AG09309 (cell line): ENCODE results near the gene LAT.

Experiments
- DNase-seq: peaks from one replicate; pipeline ENCODE4 v3.0.0-alpha.2; 2010; ENCODE audit warnings: low read depth
- H3K4me3 ChIP-seq: 2 replicates; pipeline ENCODE4 v1.5.1; 2011; ENCODE audit warnings: mild to moderate bottlenecking, low read depth, low read length, moderate library complexity; ENCODE audit not compliant: control insufficient read depth
- CTCF ChIP-seq: IDR thresholded peaks from 2 replicates; pipeline ENCODE4 v1.5.1; 2011; ENCODE audit warnings: mild to moderate bottlenecking, low read depth, low read length, inconsistent platforms; ENCODE audit not compliant: insufficient read depth, control insufficient read depth; ENCODE audit errors: missing control alignments

The LAT gene

GRCh38 chr16:29007730-29008593 lies 23.1 kb downstream of the LAT start:
- H3K4me3 ChIP-seq: no peak overlapping the region
- DNase-seq: no peak
- no peak for TF ChIP-seq CTCF

GRCh38 chr16:29009050-29009837 lies 24.4 kb downstream of the LAT start:
- no peak for TF ChIP-seq CTCF
- H3K4me3 ChIP-seq: no peak overlapping the region
- DNase-seq: no peak

GRCh38 chr16:29009838-29010166 lies 24.9 kb downstream of the LAT start:
- no peak for TF ChIP-seq CTCF
- no peak for DNase-seq
- H3K4me3 ChIP-seq: no peak overlapping the region

- no peak overlapping the region for H3K4me3 ChIP-seq
- no peak for TF ChIP-seq CTCF
- DNase-seq: no peak
Observed at GRCh38 chr16:29011112-29011511, 26.3 kb downstream of the LAT start.

GRCh38 chr16:29011851-29012250 lies 27.0 kb downstream of the LAT start:
- no peak overlapping the region for H3K4me3 ChIP-seq
- no peak for DNase-seq
- TF ChIP-seq CTCF: no peak

DNA sequence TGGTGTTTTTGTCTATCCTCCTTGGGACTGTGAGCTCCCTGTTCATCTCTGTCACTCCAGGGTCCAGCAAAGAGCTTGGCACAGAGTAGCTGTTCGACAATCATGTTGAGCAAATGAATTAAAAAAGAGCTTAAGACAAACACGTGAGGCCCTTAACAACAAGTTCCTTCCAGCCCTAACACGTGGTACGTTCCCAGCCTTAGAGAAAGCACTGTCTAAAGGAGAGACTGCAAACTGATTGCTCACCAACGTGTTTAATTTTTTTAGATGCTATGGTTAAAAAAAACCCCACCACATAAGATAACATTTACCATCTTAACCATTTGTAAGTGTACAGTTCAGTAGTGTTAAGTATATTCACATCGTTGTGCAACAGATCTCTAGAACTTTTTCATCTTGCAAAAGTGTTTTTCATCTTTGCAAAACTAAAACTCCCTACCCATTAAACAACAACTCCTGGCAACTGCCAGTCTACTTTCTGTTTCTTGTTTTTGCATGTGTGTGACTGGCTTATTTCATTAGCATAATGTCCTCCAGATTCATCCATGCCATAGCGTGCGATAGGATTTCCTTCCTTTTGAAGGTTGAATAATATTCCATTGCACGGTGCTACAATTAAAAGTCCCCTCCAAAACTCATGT lies 28.2 kb downstream of the LAT start:
- TF ChIP-seq CTCF: no peak
- no peak overlapping the region for H3K4me3 ChIP-seq
- DNase-seq: no peak
